Eye (tissue), 1 donor: ENCODE data around the gene GPAT3.
"Not testable (repeated sequence)": the region's sequence is repeated elsewhere in the genome, so short reads cannot be mapped to it uniquely, and the experiment has no call there.

ENCODE experiments used
- DNase-seq: peaks from one replicate; pipeline ENCODE4 v3.0.0-alpha.2; 2015

GPAT3 gene

GRCh38 chr4:83605210-83605609 lies 69.3 kb downstream of the GPAT3 start:
- no peak for DNase-seq

- peak; percentile 41 for DNase-seq
Observed at GRCh38 chr4:83605744-83606172, 69.8 kb downstream of the GPAT3 start.

- DNase-seq = no peak
Observed at GRCh38 chr4:83606460-83606859, 70.6 kb downstream of the GPAT3 start.

DNA sequence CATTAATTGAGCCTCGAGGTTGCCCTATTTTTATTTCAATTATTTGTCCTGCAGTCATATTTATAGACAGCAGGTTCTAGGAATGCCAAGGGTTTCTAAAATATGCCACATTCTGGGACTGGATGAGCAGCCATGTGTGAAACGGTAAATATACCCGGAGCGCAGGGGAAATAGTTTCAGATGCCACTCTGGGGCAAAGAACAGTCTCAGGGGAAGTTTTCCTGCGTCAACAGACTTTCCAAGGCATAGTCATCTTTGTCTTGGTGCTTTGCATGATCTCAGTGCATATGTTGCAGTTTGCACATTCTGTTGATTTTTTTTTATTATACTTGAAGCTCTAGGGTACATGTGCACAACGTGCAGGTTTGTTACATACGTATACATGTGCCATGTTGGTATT lies 71.0 kb downstream of the GPAT3 start:
- no peak for DNase-seq

DNA sequence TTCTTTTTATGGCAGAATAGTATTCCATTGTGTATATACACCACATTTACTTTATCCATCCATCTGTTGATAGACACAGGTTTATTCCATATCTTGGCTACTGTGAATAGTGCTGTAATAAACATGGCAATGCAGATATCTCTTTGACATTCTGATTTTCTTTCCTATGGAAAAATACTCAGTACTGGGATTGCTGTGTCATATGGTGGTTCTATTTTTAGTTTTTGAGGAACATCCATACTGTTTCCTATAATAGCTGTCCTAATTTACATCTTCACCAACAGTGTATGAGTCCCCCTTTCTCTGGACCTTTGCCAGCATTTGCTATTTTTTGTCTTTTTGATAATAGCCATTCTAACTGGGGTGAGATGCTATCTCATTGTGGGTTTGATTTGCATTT lies 73.5 kb downstream of the GPAT3 start:
- DNase-seq = no peak

DNA sequence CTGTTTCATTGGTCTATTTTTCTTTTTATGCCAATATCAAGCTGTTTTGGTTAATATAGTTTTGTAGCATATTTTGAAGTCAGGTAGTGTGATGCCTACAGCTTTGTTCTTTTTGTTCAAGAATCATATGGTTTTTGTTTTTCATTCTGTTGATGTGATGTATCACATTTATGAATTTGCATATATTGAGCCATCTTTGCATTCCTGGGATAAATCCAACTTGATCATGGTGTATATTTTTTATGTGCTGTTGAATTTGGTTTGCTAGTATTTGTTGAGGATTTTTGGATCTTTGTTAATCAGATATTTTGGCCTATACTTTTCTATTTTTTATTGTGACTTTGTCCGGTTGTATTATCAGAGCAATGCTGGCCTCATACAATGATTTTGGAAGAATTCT lies 74.8 kb downstream of the GPAT3 start:
- no peak for DNase-seq

DNA sequence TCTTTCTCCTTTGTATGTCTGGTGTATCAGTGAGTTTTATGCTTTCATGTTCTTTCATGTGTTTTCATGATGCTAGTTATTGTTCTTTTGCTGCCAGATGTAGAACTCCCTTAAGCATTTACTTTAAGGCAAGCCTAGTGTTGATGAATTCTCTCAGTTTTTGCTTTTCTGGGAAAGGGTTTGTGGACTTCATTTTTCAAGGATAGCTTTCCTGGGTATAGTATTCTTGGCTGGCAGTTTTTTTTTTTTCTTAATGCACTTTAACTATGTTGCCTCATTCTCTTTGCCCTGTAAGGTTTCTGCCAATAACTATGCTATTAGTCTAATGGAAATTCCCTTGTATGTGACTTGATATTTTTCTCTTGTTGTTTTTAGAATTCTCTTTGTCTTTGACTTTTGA lies 77.1 kb downstream of the GPAT3 start:
- DNase-seq = no peak

GRCh38 chr4:83613994-83614393 lies 78.1 kb downstream of the GPAT3 start:
- no peak for DNase-seq

GRCh38 chr4:83616252-83616651 lies 80.3 kb downstream of the GPAT3 start:
- DNase-seq = no peak

- DNase-seq = no peak
Observed at GRCh38 chr4:83617371-83618035, 81.6 kb downstream of the GPAT3 start.

- peak; percentile 26 for DNase-seq
Observed at GRCh38 chr4:83618431-83618830, 82.5 kb downstream of the GPAT3 start.

DNA sequence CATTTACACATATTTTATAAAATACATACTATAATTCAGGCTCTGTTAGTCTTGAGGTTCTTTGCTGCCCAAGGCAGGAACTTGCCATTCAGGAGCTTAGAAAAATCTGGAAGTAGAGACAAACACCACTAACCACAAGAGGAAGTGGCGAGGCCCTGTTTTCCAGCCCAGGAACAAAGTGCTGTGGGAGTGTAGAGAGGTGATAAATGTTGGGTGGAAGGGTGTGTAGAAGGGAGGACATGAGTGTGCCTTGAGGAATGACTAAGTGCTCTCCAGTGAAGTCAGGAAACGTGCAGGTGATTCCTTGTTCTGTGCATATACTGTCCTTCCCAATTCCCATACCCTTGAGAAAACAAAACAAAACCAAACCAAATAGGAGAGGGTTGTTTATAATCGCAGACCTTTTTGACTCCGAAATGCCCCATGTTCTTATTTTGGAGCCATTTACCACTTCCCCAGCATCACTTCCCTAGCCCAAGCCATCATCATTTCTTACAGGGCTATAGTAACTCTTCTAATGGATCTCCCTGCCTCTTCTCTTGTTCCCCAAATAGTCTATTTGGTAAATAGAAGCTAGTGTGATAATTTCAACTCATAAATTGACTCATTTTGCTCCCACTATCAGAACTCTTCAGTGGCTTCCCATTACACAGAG lies 83.2 kb downstream of the GPAT3 start:
- no peak for DNase-seq

DNA sequence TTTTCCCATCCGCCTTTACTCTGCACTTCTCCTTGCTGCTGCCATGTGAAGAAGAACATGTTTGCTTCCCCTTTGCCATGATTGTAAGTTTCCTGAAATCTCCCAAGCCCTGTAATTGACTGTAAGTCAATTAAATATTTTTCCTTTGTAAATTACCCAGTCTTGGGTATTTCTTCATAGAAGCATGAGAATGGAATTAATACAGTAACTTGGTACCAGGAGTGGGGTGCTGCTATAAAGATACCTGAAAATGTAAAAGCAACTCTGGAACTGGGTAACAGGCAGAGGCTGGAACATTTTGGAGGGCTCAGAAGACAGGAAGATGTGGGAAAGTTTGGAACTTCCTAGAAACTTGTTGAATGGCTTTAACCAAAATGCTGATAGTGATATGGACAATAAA lies 86.2 kb downstream of the GPAT3 start:
- not testable (repeated sequence) for DNase-seq

GRCh38 chr4:83625821-83626220 lies 89.9 kb downstream of the GPAT3 start:
- DNase-seq = no peak

DNA sequence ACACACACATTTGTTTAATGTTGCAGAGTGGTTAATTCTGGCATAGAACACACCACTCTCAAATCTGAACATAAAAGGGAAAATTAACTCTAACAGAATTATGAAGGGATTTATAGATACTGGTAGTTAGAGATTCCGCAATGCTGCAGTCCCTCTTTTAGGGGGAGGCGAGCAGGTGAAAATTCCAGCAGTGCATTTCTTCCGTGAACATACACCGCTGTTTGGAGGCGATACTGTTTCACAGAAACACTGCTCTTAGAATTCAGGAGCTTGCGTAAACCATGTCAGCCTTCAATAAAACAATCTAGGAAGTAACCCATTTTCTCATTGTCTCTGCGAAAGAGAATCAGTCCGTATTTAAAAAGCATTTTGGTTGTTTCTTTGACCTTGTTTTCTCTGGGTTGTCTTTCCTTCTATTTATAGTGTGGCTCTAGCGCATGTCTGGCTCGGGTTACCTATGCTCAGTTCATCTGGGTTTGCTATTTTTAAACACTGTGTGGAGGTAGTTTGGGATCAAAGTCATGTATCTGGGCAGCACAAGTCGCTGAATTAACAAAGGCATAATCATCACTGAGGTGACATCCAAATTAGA lies 90.4 kb downstream of the GPAT3 start:
- no peak for DNase-seq

DNA sequence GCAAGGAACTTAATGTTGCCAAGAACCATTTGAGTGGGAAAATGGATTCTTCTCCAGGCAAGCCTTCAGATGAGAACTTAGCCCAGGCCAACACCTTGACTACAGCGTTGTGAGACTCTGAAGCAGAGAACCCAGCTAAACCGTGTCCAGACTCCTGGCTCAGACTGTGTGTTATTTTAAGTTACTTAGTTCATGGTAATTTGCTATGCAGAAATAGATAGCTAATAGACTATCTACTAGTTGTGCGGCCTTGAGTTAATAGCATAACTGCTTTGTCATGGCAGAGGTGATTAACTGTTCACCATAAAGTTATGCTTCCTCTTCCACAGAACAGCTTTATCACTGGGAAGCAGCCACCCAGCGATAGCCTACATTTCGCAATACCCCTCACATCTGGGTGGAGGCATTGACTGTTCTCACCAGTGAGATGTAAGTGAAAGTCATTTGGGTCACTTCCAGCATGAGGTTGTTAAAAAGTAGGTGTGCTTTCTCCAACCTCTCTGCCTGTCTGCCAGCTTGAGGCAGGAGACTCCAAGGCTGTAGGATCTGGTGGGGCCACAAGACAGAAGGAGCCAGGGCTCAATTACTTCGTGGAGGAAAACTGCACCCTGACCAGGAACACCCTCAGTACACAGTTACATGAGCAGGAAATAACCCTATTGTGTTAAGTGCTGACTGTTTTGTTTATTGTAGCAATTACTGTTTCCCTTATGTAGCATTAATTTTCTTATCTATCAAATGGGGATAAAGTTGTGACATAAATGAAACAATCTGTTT lies 94.2 kb downstream of the GPAT3 start:
- DNase-seq = no peak

- DNase-seq = peak; percentile 30
Observed at GRCh38 chr4:83631066-83631465, 95.2 kb downstream of the GPAT3 start.

DNA sequence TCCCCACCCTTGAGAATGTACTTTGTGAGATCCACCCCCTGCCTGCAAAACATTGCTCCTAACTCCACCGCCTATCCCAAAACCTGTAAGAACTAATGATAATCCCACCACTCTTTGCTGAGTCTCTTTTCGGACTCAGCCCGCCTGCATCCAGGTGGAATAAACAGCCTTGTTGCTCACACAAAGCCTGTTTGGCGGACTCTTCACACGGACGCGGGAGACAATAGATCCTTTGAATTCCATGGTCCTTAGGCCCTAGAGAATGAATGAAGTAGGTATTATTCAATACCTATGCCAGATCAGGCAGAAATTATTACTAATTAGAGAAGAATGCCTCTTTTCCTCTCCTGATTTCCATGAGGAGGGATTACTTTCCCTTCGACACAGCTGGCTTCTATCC lies 101.0 kb downstream of the GPAT3 start:
- no peak for DNase-seq

- peak; percentile 94 for DNase-seq
Observed at GRCh38 chr4:83639849-83640493, 104.1 kb downstream of the GPAT3 start.

DNA sequence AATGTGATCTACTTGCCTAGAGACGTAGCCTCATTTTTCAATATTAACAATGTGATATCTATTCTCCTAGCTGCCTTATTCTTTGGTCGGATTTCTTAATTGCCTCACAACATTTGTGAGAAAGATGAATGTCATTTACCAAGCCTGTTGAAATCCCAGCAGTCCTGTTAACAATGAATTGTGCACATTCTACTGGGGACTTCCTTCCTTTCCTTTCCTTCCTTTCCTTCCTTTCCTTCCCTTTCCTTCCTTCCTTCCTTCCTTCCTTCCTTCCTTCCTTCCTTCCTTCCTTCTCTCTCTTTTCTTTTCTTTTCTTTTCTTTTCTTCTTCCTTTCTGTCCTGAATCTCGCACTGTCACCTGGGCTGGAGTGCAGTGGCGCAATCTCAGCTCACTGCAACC lies 107.1 kb downstream of the GPAT3 start:
- no peak for DNase-seq

DNA sequence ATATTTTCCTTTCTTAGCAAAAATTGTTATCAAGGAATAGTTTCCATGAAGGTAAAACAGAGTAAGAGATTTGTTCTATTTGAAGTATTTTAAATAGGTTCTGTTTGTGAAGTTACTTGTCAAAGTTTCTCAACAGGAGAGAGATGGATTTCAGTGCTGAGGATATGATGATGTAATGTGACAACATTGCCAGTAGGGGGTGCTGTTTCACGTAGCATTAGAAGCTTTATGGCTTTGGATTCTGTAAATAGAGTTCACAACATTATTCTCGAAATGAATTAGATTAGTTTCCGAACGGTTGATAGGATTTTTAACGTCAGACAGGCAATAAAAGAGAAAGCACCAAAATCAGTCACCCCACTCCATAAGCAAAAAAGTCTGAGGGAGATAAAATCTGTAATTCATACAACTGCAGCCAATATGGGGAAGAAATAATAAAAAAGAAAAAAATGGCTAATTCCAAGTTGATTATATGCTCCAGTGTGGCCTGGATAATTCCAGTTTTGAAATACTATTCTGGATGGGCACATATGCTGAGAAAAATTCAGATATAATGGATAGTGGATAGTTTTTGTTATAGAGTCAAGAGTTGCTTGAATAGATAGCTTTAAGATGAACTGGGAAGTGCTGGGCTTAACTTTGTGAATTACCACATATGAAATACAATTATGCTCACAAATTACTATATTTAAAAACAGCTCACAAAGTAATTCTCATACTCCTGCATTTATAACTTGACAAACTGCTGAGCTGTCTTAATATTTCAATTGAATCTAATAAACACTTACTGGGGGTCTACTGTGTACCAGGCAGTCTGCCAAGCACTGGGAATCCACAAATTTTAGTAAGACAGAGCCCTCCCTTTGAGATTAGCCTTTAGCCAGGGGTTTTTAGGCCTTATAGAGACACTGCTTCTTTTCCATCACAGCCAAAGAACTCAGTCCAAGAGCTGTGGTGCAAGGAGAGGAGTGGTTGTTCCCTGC lies 109.1 kb downstream of the GPAT3 start:
- DNase-seq = peak; percentile 88
